HepG2 (cell line): ENCODE measurements around the gene PLEKHA5. TPM values are rescaled to one million over a fixed set of nuclear protein-coding genes. Genes with fewer than 3 reads are reported as not detected.

Experiments used
- ATAC-seq: fragments of 200-7000 bp; cut with Tn5 transposase; 3 replicates; pipeline ENCODE4 v1.9.1; 2020; ENCODE audit warnings: mild to moderate bottlenecking, moderate library complexity
- BruUV-seq: library from RNA; stranded (reverse); fragments of 400-500 nt; replicated peaks from 2 replicates; lab custom pipeline; 2021; lab: Mats Ljungman, UMichigan
- CTCF ChIA-PET: fragments of 300-600 bp; formaldehyde crosslinking; extraction: SDS; loops from one replicate; lab custom pipeline; 2021; ENCODE audit warnings: low total read pairs, inconsistent platforms, low intra/inter-chr PET ratio; lab: Yijun Ruan, JAX
- POLR2A ChIA-PET: fragments of 350-600 bp; sonication (Branson Sonifier 250); formaldehyde crosslinking; loops from one replicate; lab custom pipeline; 2020; ENCODE audit warnings: antibody characterized with exemption, inconsistent platforms; lab: Yijun Ruan, JAX
- DNase-seq: peaks from one replicate; pipeline ENCODE4 v3.0.0-alpha.2; 2015; ENCODE audit warnings: low spot score
- FAIRE-seq: peaks from 3 replicates; lab custom pipeline; 2011; peaks lifted over from hg19 to GRCh38; lab: Jason Lieb, UNC
- H2AFZ ChIP-seq: one replicate; pipeline ENCODE4 v1.6.1; 2011; ENCODE audit warnings: low read length, inconsistent platforms
- H3K27ac ChIP-seq: fragments of 300-600 bp; 3 replicates; pipeline ENCODE4 v1.8.0; 2011; ENCODE audit warnings: mixed run types, mild to moderate bottlenecking, mixed read lengths, low read length, inconsistent platforms; ENCODE audit not compliant: insufficient read depth; ENCODE audit errors: extremely low read length
- H3K27me3 ChIP-seq, 2 experiments: fragments of 200-600 bp in 1 of 2; 2 replicates in 1 of 2; 3 replicates in 1 of 2; pipeline versions ENCODE4 v1.6.0 to v1.8.0; 2011; ENCODE audit warnings: low read length in 2 of 2, mild to moderate bottlenecking in 2 of 2, moderate library complexity in 2 of 2, inconsistent platforms in 1 of 2; ENCODE audit not compliant: insufficient read depth in 2 of 2, control insufficient read depth in 1 of 2
- H3K36me3 ChIP-seq, 2 experiments: fragments of 200-600 bp in 1 of 2; replicated peaks in 1 of 2; 2 replicates in 1 of 2; 3 replicates in 1 of 2; pipeline versions ENCODE4 v1.5.1 to v1.8.0; 2011; ENCODE audit warnings: low read length in 2 of 2, inconsistent platforms in 1 of 2; ENCODE audit not compliant: insufficient read depth in 2 of 2, control insufficient read depth in 1 of 2
- H3K4me1 ChIP-seq: 2 replicates; pipeline ENCODE4 v1.5.1; 2012; ENCODE audit warnings: low read length, inconsistent platforms; ENCODE audit not compliant: insufficient read depth
- H3K4me2 ChIP-seq: 2 replicates; pipeline ENCODE4 v1.6.0; 2011; ENCODE audit warnings: low read depth, low read length, inconsistent platforms
- H3K4me3 ChIP-seq, 3 experiments: fragments of 200-600 bp in 1 of 3; sonication (generic), shearing (Covaris generic) in 1 of 3; replicated peaks in 1 of 3; 2 replicates each; pipeline ENCODE4 v1.5.1; 2011 to 2016; ENCODE audit warnings: low read length in 3 of 3, inconsistent platforms in 2 of 3, low read depth in 2 of 3, mild to moderate bottlenecking in 2 of 3, control low read depth in 1 of 3, mixed read lengths in 1 of 3; ENCODE audit not compliant: insufficient read depth in 1 of 3
- H3K79me2 ChIP-seq: one replicate; pipeline ENCODE4 v1.6.1; 2011; ENCODE audit warnings: low read length, inconsistent platforms; ENCODE audit not compliant: insufficient read depth
- H3K9ac ChIP-seq: 2 replicates; pipeline ENCODE4 v1.6.0; 2011; ENCODE audit warnings: mild to moderate bottlenecking, low read depth, low read length, inconsistent platforms; ENCODE audit not compliant: insufficient read depth
- H3K9me3 ChIP-seq: 2 replicates; pipeline ENCODE4 v1.5.1; 2012; ENCODE audit warnings: mild to moderate bottlenecking, low read length
- H4K20me1 ChIP-seq: 2 replicates; pipeline ENCODE4 v1.6.0; 2011; ENCODE audit warnings: inconsistent platforms, mild to moderate bottlenecking, low read length, moderate library complexity; ENCODE audit not compliant: insufficient read depth
- BCL3 ChIP-seq: sonication (generic); formaldehyde crosslinking; IDR thresholded peaks from 2 replicates; pipeline ENCODE4 v1.5.1; 2020; ENCODE audit warnings: mild to moderate bottlenecking, missing genetic modification reagents, moderate library complexity
- CBX2 ChIP-seq, 2 experiments: fragments of 200-600 bp in 1 of 2; sonication (generic); formaldehyde crosslinking in 1 of 2; IDR thresholded peaks; 2 replicates each; pipeline versions ENCODE4 v1.7.0 to v1.8.1; 2018 to 2022; ENCODE audit warnings: low read depth in 2 of 2, low read length in 1 of 2, mild to moderate bottlenecking in 1 of 2, missing genetic modification reagents in 1 of 2
- DNMT3B ChIP-seq: conservative IDR thresholded peaks from 2 replicates; pipeline ENCODE4 v1.6.1; 2016; ENCODE audit warnings: missing biosample characterization, control low read depth
- ELF1 ChIP-seq: sonication (generic); formaldehyde crosslinking; IDR thresholded peaks from 2 replicates; pipeline ENCODE4 v1.4.0; 2020; ENCODE audit warnings: missing genetic modification reagents
- FOXA3 ChIP-seq: IDR thresholded peaks from 2 replicates; pipeline ENCODE4 v1.6.1; 2016; ENCODE audit warnings: missing genetic modification reagents, missing compliant biosample characterization
- FOXK1 ChIP-seq: sonication (generic); formaldehyde crosslinking; IDR thresholded peaks from 2 replicates; pipeline ENCODE4 v1.4.0; 2020; ENCODE audit warnings: low read depth, missing genetic modification reagents, borderline replicate concordance
- GATAD2A ChIP-seq: IDR thresholded peaks from 2 replicates; pipeline ENCODE4 v1.6.1; 2016
- HMGA1 ChIP-seq: sonication (generic); formaldehyde crosslinking; conservative IDR thresholded peaks from 2 replicates; pipeline ENCODE4 v1.4.0; 2020; ENCODE audit warnings: missing genetic modification reagents
- KLF15 ChIP-seq: sonication (generic); formaldehyde crosslinking; IDR thresholded peaks from 2 replicates; pipeline ENCODE4 v1.8.1; 2023; ENCODE audit warnings: borderline replicate concordance, mild to moderate bottlenecking, inconsistent platforms, missing genetic modification reagents, mixed read lengths
- SOX5 ChIP-seq: IDR thresholded peaks from 2 replicates; pipeline ENCODE4 v1.6.1; 2016; ENCODE audit warnings: borderline replicate concordance
- ZNF430 ChIP-seq: sonication (generic); formaldehyde crosslinking; IDR thresholded peaks from 2 replicates; pipeline ENCODE4 v1.9.0; 2021; ENCODE audit warnings: mild to moderate bottlenecking, missing genetic modification reagents
- ZNF841 ChIP-seq: sonication (generic); formaldehyde crosslinking; IDR thresholded peaks from 2 replicates; pipeline ENCODE4 v1.8.1; 2023; ENCODE audit warnings: missing genetic modification reagents, borderline replicate concordance
- WGBS: methylation state at CpG from one replicate; pipeline ENCODE4 v1.1.6; 2017; ENCODE audit warnings: low lambda C conversion rate; 5-methylcytosine and 5-hydroxymethylcytosine counted together
- in situ Hi-C: cut with HindIII; loops from 2 replicates; pipeline ENCODE4 v1.10.0; 2017; ENCODE audit warnings: low pct_unique_long_range_greater_than_20kb; ENCODE audit not compliant: extremely low pct_ligation_motif_present
- intact Hi-C: fragments of 100-400 bp; cut with micrococcal nuclease; formaldehyde crosslinking; loops from one replicate; pipeline ENCODE4 v1.10.0; 2022; ENCODE audit not compliant: unreplicated experiment
- polyA plus RNA-seq, 8 experiments: library from polyadenylated mRNA; depleted of rRNA in 3 of 8; stranded (reverse) in 7 of 8; unstranded in 1 of 8; fragments of >200 nt; fragmentation: Illumina TruSeq in 4 of 8; extraction: Trizol in 4 of 8; gene quantifications; 2 replicates each; pipeline versions ENCODE4 v1.2.1 to v1.2.3, GENCODE V29; 2011 to 2016; ENCODE audit warnings: low read depth in 4 of 8, missing spikeins in 1 of 8, mixed read lengths in 1 of 8; ENCODE audit not compliant: insufficient read depth in 1 of 8
- total RNA-seq, 5 experiments: library from RNA; depleted of rRNA; stranded (reverse); fragments of >200 nt; fragmentation: Illumina TruSeq; extraction: Trizol; gene quantifications; 2 replicates each; pipeline ENCODE4 v1.2.3, GENCODE V29; 2016; ENCODE audit warnings: low read depth in 1 of 5
- TF ChIP-seq, protein P1 (sequence below): sonication (generic); formaldehyde crosslinking; IDR thresholded peaks from 2 replicates; pipeline ENCODE4 v1.8.0; 2022; ENCODE audit warnings: low read depth, missing genetic modification reagents

PLEKHA5 gene
- total and polyA plus RNA-seq, 2 of the 13 experiments (the other 11 are each of a cell fraction or from before 2014, with no cell fraction given) = 4.2 to 15.4 TPM

DNA sequence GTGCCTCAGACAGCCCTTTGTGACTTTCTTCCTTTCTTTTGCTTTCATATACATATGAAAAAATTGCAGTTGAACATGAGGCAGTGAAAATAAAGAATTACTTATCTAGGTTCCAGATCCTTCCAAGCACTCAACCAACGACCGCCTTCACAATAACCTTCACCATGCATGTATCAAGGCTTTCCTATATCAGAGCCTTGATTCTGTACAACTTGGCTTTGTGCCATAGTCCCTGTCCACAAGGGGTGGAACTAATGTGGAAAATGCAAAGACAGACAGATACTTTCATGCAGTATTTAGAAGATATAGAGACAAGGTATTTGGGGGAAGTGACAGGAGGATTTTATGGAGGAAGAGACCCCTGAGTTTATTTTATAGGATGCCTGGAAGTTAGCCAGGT is 48.6 kb upstream of the PLEKHA5 start:
- Histone ChIP-seq H3K79me2 (no peaks in the 10 kb centered on the region), H4K20me1 (no peaks in the 10 kb centered on the region), H3K27me3 (peaks cover 0 to 2% of the 10 kb centered on the region in 2 experiments; a peak in 2 of 5 replicates), H3K9me3 (no peaks in the 10 kb centered on the region), H3K36me3 (no peaks in the 10 kb centered on the region), H3K9ac (no peak overlapping the region), H3K4me1 (no peaks in the 10 kb centered on the region), H3K4me3 (no peak overlapping the region), H3K4me2 (no peak overlapping the region)
- in situ Hi-C loops (no loop called here), intact Hi-C loops (no loop called here)
- ATAC-seq (no peak), FAIRE-seq (no peak), DNase-seq (no peak)
- CTCF ChIA-PET = no interaction called here
- no TSS peak for BruUV-seq
- POLR2A ChIA-PET = no interaction called here
- TF ChIP-seq CBX2 (IDR thresholded peaks at IDR 0.05; ENCODE audit: low read depth, low read length) = no peak
- TF ChIP-seq CBX2 (CRISPR knock-in tag; IDR thresholded peaks at IDR 0.05; ENCODE audit: low read depth) = no peak
- no peak for TF ChIP-seq KLF15 (CRISPR knock-in tag)
- TF ChIP-seq SOX5 (CRISPR knock-in tag) = no peak
- TF ChIP-seq DNMT3B = no peak
- no peak for TF ChIP-seq GATAD2A
- no peak for TF ChIP-seq ZNF841 (CRISPR knock-in tag)
- no peak for TF ChIP-seq FOXK1
- no peak for TF ChIP-seq ELF1 (CRISPR knock-in tag)
- no peak for TF ChIP-seq HMGA1
- TF ChIP-seq ZNF430 = no peak
- TF ChIP-seq, protein P1, sequence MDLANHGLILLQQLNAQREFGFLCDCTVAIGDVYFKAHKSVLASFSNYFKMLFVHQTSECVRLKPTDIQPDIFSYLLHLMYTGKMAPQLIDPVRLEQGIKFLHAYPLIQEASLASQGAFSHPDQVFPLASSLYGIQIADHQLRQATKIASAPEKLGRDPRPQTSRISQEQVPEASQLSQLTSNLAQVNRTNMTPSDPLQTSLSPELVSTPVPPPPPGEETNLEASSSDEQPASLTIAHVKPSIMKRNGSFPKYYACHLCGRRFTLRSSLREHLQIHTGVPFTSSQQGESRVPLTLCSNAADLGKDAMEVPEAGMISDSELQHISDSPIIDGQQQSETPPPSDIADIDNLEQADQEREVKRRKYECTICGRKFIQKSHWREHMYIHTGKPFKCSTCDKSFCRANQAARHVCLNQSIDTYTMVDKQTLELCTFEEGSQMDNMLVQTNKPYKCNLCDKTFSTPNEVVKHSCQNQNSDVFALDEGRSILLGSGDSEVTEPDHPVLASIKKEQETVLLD (CRISPR knock-in tag) = no peak
- TF ChIP-seq FOXA3 (CRISPR knock-in tag) = no peak
- no peak for TF ChIP-seq BCL3
- TF ChIP-seq, all 625 proteins: peak for 0
- Histone ChIP-seq H3K27ac (no peak overlapping the region), H2AFZ (no peak overlapping the region)
- 66% methylated on average over 2 of the region's 2 CpGs for WGBS
